Panc1 (cell line): ENCODE results near the gene PDLIM7.

Source experiments
- CTCF ChIP-seq: fragments of 450-650 bp; IDR thresholded peaks from 2 replicates; pipeline ENCODE4 v1.5.1; 2017; ENCODE audit warnings: mild to moderate bottlenecking
- TCF7L2 ChIP-seq: IDR thresholded peaks from 2 replicates; pipeline ENCODE4 v1.6.1; 2011; ENCODE audit warnings: mild to moderate bottlenecking, low read depth, low read length, inconsistent platforms

- TF ChIP-seq TCF7L2, result no peak
- no peak for TF ChIP-seq CTCF
These were observed 14.4 kb downstream of the PDLIM7 start for GRCh38 chr5:177483042-177483441.
